PFSK-1 (cell line): ENCODE data around the gene MAML1.

Experiments used
- FOXP2 ChIP-seq: optimal IDR thresholded peaks from 2 replicates; pipeline ENCODE3; 2011; ENCODE audit warnings: borderline replicate concordance, control low read depth, inconsistent platforms; ENCODE audit not compliant: insufficient read depth; ENCODE audit errors: extremely low read length, extremely low read depth
- POLR2AphosphoS5 ChIP-seq: IDR thresholded peaks from 2 replicates; pipeline ENCODE4 v1.6.1; 2012; ENCODE audit warnings: low read depth, mild to moderate bottlenecking, control low read depth, low read length, moderate library complexity
- SIN3A ChIP-seq: IDR thresholded peaks from 2 replicates; pipeline ENCODE4 v1.6.1; 2012; ENCODE audit warnings: mild to moderate bottlenecking, low read length, moderate library complexity, borderline replicate concordance; ENCODE audit not compliant: insufficient read depth
- TAF1 ChIP-seq: IDR thresholded peaks from 2 replicates; pipeline ENCODE4 v1.6.1; 2012; ENCODE audit warnings: low read length, control low read depth, borderline replicate concordance; ENCODE audit not compliant: insufficient read depth
- TF ChIP-seq, protein P1 (sequence below), 2 experiments: IDR thresholded peaks; 2 replicates each; pipeline versions ENCODE4 v1.6.1 to v1.8.0; 2011 to 2012; ENCODE audit warnings: low read depth in 2 of 2, low read length in 2 of 2, control low read depth in 1 of 2, inconsistent platforms in 1 of 2, mild to moderate bottlenecking in 1 of 2, moderate library complexity in 1 of 2; ENCODE audit not compliant: insufficient read depth in 1 of 2

Gene MAML1

GRCh38 chr5:179820127-179820482, 87.5 kb downstream of the MAML1 start:
- no peak for TF ChIP-seq POLR2AphosphoS5

DNA sequence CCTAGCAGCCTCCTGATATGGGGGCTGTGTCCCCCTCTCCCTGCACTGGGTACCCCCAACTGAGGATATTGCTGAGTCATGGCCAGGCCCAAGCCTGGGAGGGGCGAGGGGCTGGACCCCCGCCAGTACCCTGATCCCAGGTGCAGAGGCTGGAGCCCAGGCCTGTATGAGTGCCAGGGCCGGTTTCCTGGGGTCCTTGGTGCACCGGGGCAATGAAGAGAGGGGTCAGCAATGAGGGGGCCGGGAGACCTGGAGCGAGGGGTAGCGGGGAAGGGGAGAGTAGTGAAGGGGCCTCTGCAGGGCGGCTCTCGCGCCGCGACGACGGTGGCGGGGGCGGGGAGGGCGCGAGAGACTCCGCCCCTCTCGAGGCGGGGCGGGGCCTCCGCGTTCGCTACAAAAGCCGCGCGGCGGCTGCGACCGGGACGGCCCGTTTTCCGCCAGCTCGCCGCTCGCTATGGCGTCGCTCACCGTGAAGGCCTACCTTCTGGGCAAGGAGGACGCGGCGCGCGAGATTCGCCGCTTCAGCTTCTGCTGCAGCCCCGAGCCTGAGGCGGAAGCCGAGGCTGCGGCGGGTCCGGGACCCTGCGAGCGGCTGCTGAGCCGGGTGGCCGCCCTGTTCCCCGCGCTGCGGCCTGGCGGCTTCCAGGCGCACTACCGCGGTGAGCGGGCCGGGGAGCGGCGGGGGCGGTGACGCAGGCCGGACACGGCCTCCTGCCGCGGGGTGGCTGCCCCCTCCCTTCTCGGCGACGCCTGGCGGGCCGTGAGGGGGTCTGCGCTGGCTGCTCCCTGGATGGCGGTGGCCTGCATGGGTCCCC, 88.1 kb downstream of the MAML1 start, which contains the start of gene SQSTM1:
SQSTM1 (plus strand) TSS at position 423 of the 815 bp plus-strand sequence; CDS start at position 455, 32 bp downstream.
- TF ChIP-seq SIN3A (no peak), FOXP2 (no peak), TAF1 (peak; percentile 88; the same call in 1 of the 2 replicates), POLR2AphosphoS5 (peak; percentile 99)
- TF ChIP-seq, protein P1, sequence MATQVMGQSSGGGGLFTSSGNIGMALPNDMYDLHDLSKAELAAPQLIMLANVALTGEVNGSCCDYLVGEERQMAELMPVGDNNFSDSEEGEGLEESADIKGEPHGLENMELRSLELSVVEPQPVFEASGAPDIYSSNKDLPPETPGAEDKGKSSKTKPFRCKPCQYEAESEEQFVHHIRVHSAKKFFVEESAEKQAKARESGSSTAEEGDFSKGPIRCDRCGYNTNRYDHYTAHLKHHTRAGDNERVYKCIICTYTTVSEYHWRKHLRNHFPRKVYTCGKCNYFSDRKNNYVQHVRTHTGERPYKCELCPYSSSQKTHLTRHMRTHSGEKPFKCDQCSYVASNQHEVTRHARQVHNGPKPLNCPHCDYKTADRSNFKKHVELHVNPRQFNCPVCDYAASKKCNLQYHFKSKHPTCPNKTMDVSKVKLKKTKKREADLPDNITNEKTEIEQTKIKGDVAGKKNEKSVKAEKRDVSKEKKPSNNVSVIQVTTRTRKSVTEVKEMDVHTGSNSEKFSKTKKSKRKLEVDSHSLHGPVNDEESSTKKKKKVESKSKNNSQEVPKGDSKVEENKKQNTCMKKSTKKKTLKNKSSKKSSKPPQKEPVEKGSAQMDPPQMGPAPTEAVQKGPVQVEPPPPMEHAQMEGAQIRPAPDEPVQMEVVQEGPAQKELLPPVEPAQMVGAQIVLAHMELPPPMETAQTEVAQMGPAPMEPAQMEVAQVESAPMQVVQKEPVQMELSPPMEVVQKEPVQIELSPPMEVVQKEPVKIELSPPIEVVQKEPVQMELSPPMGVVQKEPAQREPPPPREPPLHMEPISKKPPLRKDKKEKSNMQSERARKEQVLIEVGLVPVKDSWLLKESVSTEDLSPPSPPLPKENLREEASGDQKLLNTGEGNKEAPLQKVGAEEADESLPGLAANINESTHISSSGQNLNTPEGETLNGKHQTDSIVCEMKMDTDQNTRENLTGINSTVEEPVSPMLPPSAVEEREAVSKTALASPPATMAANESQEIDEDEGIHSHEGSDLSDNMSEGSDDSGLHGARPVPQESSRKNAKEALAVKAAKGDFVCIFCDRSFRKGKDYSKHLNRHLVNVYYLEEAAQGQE (IDR thresholded peaks at IDR 0.05; ENCODE audit: insufficient read depth in 1 of 2, low read depth in 2 of 2, low read length in 2 of 2) = peak in 1 of 2 experiments; percentile 34; a peak in 1 of 4 replicates

- TF ChIP-seq FOXP2 (no peak), SIN3A (no peak), POLR2AphosphoS5 (peak; percentile 81; the same call in 1 of the 2 replicates), TAF1 (peak; percentile 74; the same call in 1 of the 2 replicates)
- TF ChIP-seq, protein P1 (IDR thresholded peaks at IDR 0.05; ENCODE audit: insufficient read depth in 1 of 2, low read depth in 2 of 2, low read length in 2 of 2) = no peak
These were observed 88.9 kb downstream of the MAML1 start for GRCh38 chr5:179821298-179822058.

- peak; percentile 43; the same call in 1 of the 2 replicates for TF ChIP-seq POLR2AphosphoS5
- no peak for TF ChIP-seq SIN3A
These were observed 89.4 kb downstream of the MAML1 start for GRCh38 chr5:179822059-179822432.

GRCh38 chr5:179822444-179822990, 89.9 kb downstream of the MAML1 start:
- TF ChIP-seq TAF1 (no peak), FOXP2 (no peak), SIN3A (no peak), POLR2AphosphoS5 (no peak)
- TF ChIP-seq, protein P1 (IDR thresholded peaks at IDR 0.05; ENCODE audit: insufficient read depth in 1 of 2, low read depth in 2 of 2, low read length in 2 of 2) = no peak
